ENCODE results near the gene ATP7A.
"Not testable (repeated sequence)": the region's sequence is repeated elsewhere in the genome, so short reads cannot be mapped to it uniquely, and the experiment has no call there.

ATP7A gene

GRCh38 chrX:77910108-77910840 is at the start of gene ATP7A:
TSS of gene ATP7A (plus strand) at chrX:77910693. CDS start at chrX:77971642, 60,949 bp downstream.
- Histone ChIP-seq H3K36me3 (no peaks in the 10 kb centered on the region), H3K4me1 (ENCODE audit: control insufficient read depth in 1 of 2, insufficient read depth in 1 of 2, low read depth in 1 of 2, low read length in 1 of 2) (peaks cover 18 to 26% of the 10 kb centered on the region in 2 experiments), H3K27me3 (no peaks in the 10 kb centered on the region), H3K27ac (peak within 1 kb of the TSS; percentile 92), H3K9me3 (no peaks in the 10 kb centered on the region), H3K4me3 (ENCODE audit: low read depth in 1 of 2, low read length in 1 of 2) (peak within 1 kb of the TSS; percentile 68 to 73)
- TF ChIP-seq, protein P1, sequence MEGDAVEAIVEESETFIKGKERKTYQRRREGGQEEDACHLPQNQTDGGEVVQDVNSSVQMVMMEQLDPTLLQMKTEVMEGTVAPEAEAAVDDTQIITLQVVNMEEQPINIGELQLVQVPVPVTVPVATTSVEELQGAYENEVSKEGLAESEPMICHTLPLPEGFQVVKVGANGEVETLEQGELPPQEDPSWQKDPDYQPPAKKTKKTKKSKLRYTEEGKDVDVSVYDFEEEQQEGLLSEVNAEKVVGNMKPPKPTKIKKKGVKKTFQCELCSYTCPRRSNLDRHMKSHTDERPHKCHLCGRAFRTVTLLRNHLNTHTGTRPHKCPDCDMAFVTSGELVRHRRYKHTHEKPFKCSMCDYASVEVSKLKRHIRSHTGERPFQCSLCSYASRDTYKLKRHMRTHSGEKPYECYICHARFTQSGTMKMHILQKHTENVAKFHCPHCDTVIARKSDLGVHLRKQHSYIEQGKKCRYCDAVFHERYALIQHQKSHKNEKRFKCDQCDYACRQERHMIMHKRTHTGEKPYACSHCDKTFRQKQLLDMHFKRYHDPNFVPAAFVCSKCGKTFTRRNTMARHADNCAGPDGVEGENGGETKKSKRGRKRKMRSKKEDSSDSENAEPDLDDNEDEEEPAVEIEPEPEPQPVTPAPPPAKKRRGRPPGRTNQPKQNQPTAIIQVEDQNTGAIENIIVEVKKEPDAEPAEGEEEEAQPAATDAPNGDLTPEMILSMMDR (IDR thresholded peaks at IDR 0.05) = peak; percentile 89

GRCh38 chrX:77875372-77875771 is 35.1 kb upstream of the ATP7A start:
- TF ChIP-seq, protein P1 (IDR thresholded peaks at IDR 0.05) = no peak
- H3K9me3 ChIP-seq = no peaks in the 10 kb centered on the region
- no peaks in the 10 kb centered on the region for H3K27me3 ChIP-seq
- peaks cover 7% of the 10 kb centered on the region for H3K36me3 ChIP-seq
- H3K27ac ChIP-seq = no peak overlapping the region
- H3K4me1 ChIP-seq (ENCODE audit: control insufficient read depth in 1 of 2, insufficient read depth in 1 of 2, low read depth in 1 of 2, low read length in 1 of 2) = no peaks in the 10 kb centered on the region
- H3K4me3 ChIP-seq (ENCODE audit: low read depth in 1 of 2, low read length in 1 of 2) = no peak overlapping the region

DNA sequence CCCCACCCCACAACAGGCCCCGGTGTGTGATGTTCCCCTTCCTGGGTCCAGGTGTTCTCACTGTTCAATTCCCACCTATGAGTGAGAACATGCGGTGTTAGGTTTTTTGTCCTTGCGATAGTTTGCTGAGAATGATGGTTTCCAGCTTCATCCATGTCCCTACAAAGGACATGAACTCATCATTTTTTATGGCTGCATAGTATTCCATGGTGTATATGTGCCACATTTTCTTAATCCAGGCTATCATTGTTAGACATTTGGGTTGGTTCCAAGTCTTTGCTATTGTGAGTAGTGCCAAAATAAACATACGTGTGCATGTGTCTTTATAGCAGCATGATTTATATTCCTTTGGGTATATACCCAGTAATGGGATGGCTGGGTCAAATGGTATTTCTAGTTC is 29.1 kb upstream of the ATP7A start:
- not testable (repeated sequence) for H3K27ac ChIP-seq; H3K4me1 ChIP-seq (ENCODE audit: control insufficient read depth in 1 of 2, insufficient read depth in 1 of 2, low read depth in 1 of 2, low read length in 1 of 2); H3K36me3 ChIP-seq; H3K9me3 ChIP-seq; H3K4me3 ChIP-seq (ENCODE audit: low read depth in 1 of 2, low read length in 1 of 2); H3K27me3 ChIP-seq

DNA sequence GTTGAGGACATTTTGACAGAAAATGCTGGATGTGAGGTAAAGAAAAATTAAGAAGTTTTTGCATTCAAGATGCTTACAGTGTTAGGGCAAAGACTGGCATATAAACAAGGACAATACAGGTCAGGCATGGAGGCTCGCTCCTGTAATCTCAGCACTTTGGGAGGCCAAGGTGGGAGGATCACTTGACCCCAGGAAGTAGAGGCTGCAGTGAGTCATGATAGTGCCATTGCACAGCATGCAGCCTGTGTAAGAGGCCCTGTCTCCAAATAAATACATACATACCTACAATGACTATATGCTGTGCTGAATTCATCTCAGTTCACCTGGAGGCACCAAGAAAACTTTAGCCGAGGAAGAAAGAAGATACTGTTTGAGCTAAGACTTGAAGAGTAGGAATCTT is 17.6 kb upstream of the ATP7A start:
- TF ChIP-seq, protein P1 (IDR thresholded peaks at IDR 0.05) = no peak
- H3K27me3 ChIP-seq = no peaks in the 10 kb centered on the region
- no peaks in the 10 kb centered on the region for H3K36me3 ChIP-seq
- H3K9me3 ChIP-seq = no peaks in the 10 kb centered on the region
- no peak overlapping the region for H3K4me3 ChIP-seq (ENCODE audit: low read depth in 1 of 2, low read length in 1 of 2)
- no peak overlapping the region for H3K27ac ChIP-seq
- H3K4me1 ChIP-seq (ENCODE audit: control insufficient read depth in 1 of 2, insufficient read depth in 1 of 2, low read depth in 1 of 2, low read length in 1 of 2) = peaks cover 9 to 13% of the 10 kb centered on the region in 2 experiments

DNA sequence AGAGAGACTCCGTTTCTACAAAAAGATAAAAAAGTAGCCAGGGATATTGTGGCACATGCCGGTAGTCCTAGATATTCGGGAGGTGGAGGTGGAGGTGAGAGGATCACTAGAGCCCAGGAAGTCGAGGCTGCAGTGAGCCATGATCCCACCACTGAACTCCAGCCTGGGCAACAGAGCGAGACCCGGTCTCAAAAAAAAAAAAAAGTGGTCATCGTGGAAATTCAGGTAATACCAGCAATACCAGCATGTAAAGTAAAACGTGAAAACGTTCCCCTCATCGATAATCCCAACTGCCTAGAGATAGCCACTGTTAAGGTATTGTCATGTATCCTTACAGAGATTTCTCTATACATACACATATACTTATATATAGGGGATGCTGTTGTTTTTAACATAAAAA is 16.8 kb upstream of the ATP7A start:
- TF ChIP-seq, protein P1 (IDR thresholded peaks at IDR 0.05) = no peak
- H3K9me3 ChIP-seq = no peaks in the 10 kb centered on the region
- no peaks in the 10 kb centered on the region for H3K27me3 ChIP-seq
- H3K27ac ChIP-seq = no peak overlapping the region
- H3K4me1 ChIP-seq (ENCODE audit: control insufficient read depth in 1 of 2, insufficient read depth in 1 of 2, low read depth in 1 of 2, low read length in 1 of 2) = peaks cover 9 to 13% of the 10 kb centered on the region in 2 experiments
- no peaks in the 10 kb centered on the region for H3K36me3 ChIP-seq
- H3K4me3 ChIP-seq (ENCODE audit: low read depth in 1 of 2, low read length in 1 of 2) = no peak overlapping the region
